Mucosa of rectum (tissue), 2 donors: ENCODE results near the gene LRMDA.

Experiments used
- H3K27ac ChIP-seq, 2 donors: one replicate each; pipeline ENCODE4 v1.7.0; 2013; ENCODE audit warnings: inconsistent platforms in 2 of 2, low read depth in 2 of 2, low read length in 2 of 2
- H3K27me3 ChIP-seq, 2 donors: one replicate each; pipeline ENCODE4 v1.7.0; 2013; ENCODE audit warnings: low read length in 2 of 2; ENCODE audit not compliant: control insufficient read depth in 2 of 2, insufficient read depth in 2 of 2
- H3K36me3 ChIP-seq, 2 donors: one replicate each; pipeline ENCODE4 v1.7.0; 2013; ENCODE audit warnings: low read length in 2 of 2; ENCODE audit not compliant: control insufficient read depth in 2 of 2, insufficient read depth in 2 of 2
- H3K4me1 ChIP-seq, 2 donors: one replicate each; pipeline ENCODE4 v1.7.0; 2013; ENCODE audit warnings: low read length in 2 of 2, mild to moderate bottlenecking in 1 of 2; ENCODE audit not compliant: control insufficient read depth in 2 of 2, insufficient read depth in 2 of 2
- H3K4me3 ChIP-seq, 2 donors: one replicate each; pipeline ENCODE4 v1.7.0; 2013; ENCODE audit warnings: low read length in 2 of 2
- H3K9ac ChIP-seq, 2 donors: one replicate each; pipeline ENCODE4 v1.7.0; 2013; ENCODE audit warnings: low read length in 2 of 2, low read depth in 1 of 2, mild to moderate bottlenecking in 1 of 2
- H3K9me3 ChIP-seq, 2 donors: one replicate each; pipeline ENCODE4 v1.7.0; 2013; ENCODE audit warnings: low read length in 2 of 2; ENCODE audit not compliant: control insufficient read depth in 2 of 2
- donor health status: healthy.
- donor health status: Normal muscosa, but diverticular disease.

The LRMDA gene

DNA sequence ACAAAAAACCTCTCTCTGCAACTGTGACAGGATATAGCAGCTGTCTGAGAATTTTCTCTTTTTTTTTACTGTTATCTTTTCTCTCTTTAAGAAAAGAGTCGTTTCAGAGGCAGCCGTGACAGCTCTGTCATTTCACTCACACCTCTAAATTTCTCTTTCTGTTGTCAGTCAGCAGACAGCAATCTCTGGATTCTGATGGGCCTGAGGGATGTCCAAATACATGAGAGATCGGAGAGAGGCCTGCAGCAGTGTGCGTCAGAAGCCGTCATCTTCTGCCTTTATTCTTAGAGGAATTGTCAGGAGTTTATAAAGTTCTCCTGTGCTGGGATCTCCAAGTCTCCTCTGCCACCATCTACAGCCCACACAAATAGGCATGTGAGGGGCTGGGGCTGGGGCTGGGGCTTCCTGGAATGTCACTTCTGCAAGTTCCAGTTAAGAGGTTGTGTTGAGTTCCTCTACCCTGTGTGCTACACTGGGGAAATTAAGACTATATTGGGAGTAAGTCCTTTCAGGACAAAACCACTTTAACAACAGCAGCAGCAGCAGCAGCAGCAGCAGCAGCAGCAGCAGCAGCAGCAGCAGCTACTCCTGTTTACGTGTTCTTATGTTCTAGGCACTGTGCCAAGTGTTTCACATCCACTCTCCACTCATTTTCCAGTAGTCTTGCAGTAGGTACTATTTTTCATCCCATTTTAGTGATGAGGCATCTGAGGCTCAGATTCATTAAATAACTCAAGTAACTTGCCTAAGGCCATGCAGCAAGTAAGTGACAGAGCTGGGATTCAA, 541.3 kb downstream of the LRMDA start:
- Histone ChIP-seq H3K27me3 (no peaks in the 10 kb centered on the region), H3K9ac (no peak overlapping the region), H3K9me3 (no peaks in the 10 kb centered on the region), H3K4me3 (no peak overlapping the region), H3K4me1 (no peaks in the 10 kb centered on the region), H3K36me3 (no peaks in the 10 kb centered on the region), H3K27ac (no peak overlapping the region)

DNA sequence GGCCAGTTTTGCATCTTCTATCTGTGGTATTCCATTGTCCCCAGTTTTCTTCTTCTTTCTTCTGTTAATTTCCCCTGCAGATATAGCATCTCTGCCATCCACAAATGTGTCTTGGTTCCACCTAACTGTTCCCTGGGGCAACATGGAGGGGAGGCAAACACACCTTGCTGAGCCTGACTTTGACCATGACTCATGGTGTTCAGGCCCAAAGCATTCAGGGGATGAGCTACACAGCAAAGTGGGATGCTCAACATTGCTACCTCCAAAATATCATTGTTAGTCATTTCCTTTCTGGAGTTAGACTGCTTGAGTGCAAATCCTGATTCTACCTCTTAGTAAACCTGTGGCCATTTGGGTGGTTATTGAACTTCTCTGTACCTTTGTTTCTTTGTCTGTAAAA, 542.7 kb downstream of the LRMDA start:
- no peaks in the 10 kb centered on the region for H3K9me3 ChIP-seq
- no peak overlapping the region for H3K27ac ChIP-seq
- H3K9ac ChIP-seq, result no peak overlapping the region
- no peaks in the 10 kb centered on the region for H3K36me3 ChIP-seq
- H3K27me3 ChIP-seq, result no peaks in the 10 kb centered on the region
- H3K4me1 ChIP-seq, result no peaks in the 10 kb centered on the region
- H3K4me3 ChIP-seq, result no peak overlapping the region

DNA sequence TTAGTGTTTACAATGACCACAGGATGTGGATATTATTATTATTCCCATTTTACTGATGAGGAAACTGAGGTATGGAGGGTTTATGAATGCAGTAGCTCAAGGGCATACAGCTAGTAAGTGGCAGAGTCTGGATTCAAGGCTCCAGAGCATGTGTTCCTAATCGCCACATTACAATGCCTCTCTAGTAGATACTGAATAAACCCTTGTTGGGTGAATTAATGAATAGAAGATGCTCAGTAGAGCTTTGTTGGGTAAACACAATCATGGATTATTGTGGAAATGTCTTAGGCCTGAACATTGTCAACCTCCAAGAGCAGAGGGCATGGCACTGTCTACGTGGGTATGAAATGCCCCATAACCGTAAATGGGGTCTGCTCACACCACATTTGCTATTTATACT, 545.3 kb downstream of the LRMDA start:
- Histone ChIP-seq H3K9me3 (no peaks in the 10 kb centered on the region), H3K9ac (no peak overlapping the region), H3K36me3 (no peaks in the 10 kb centered on the region), H3K4me3 (no peak overlapping the region), H3K27ac (no peak overlapping the region), H3K27me3 (no peaks in the 10 kb centered on the region), H3K4me1 (no peaks in the 10 kb centered on the region)

DNA sequence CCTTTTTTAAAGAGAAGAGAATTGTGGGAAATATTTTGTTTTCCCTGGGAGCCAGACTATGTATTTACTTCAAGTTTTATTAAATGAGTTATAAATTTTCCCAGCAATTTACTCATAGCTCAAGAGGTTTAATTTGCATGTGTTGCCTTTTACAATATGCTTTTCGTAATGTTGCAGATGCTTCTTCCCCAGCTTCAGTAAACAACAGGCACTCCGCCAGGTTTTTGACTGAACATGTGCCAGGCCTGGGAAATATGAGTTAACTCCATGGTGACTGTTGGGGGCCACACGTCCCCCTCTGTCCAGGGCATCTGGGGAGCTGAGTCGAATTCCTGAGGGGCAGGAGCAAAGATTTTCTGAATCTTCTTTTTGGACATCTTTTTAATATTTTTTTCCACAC, 545.7 kb downstream of the LRMDA start:
- no peaks in the 10 kb centered on the region for H3K27me3 ChIP-seq
- H3K27ac ChIP-seq, result no peak overlapping the region
- no peaks in the 10 kb centered on the region for H3K36me3 ChIP-seq
- H3K9me3 ChIP-seq, result no peaks in the 10 kb centered on the region
- no peak overlapping the region for H3K9ac ChIP-seq
- H3K4me1 ChIP-seq, result no peaks in the 10 kb centered on the region
- H3K4me3 ChIP-seq, result no peak overlapping the region

DNA sequence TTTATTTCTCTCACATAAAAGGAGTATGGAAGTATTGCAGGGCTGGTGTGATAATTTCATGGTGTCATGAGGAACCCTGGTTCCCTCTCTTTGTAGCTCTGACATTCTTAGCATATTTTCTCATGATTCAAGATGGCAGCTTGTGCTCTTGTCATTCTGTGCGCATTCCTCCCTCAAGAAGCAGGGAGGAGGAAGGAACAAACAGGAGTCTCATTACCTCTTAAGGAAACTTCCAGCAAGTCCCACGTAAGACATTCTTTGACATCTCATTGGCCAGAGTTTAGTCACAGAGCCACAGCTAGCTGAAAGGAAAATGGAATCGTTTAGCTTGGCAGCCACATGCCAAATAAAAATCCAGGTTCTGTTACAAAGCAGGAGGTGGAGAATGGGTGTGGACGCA, 546.8 kb downstream of the LRMDA start:
- no peak overlapping the region for H3K9ac ChIP-seq
- no peak overlapping the region for H3K4me3 ChIP-seq
- H3K27me3 ChIP-seq, result no peaks in the 10 kb centered on the region
- H3K9me3 ChIP-seq, result no peaks in the 10 kb centered on the region
- no peak overlapping the region for H3K27ac ChIP-seq
- H3K4me1 ChIP-seq, result no peaks in the 10 kb centered on the region
- H3K36me3 ChIP-seq, result no peaks in the 10 kb centered on the region

GRCh38 chr10:75980419-75981002, 549.1 kb downstream of the LRMDA start:
- Histone ChIP-seq H3K9me3 (no peaks in the 10 kb centered on the region), H3K4me1 (no peaks in the 10 kb centered on the region), H3K4me3 (no peak overlapping the region), H3K9ac (no peak overlapping the region), H3K36me3 (no peaks in the 10 kb centered on the region), H3K27me3 (no peaks in the 10 kb centered on the region), H3K27ac (no peak overlapping the region)

DNA sequence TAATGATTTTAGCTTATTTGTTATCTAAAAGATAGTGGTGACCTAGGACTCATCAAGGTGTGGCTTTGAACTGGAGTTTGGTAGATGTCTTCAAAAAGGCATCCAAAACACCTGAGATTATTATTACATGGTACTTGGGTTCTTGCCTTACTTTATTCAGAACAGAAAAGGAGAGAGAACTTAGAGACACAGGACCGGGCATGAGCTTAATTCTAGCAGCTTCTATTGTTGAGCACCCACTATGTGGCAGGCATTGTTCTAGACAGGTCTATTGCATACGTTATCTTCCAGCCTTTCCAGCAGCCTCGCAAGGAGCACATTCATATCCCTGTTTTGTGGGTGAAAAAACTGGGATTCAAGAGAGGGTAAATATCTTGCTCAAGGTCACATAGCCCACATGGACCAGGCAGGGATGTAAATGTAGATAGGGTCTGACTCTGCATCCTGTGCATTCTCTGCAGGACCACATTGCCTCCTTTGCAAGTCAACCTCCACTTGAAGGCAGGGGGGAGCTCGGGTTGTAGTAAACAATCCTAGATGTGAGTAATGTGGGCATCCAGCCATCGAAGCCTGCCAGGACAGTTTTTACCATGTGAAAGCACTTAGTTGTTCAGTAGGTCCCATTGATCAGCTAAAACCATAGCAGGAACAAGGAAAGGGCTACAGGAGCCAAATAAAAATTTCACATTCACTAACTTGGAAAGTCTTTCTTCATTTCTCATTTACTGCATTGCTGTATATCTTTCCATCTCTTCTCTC, 551.4 kb downstream of the LRMDA start:
- Histone ChIP-seq H3K4me1 (no peaks in the 10 kb centered on the region), H3K9me3 (no peaks in the 10 kb centered on the region), H3K27me3 (no peaks in the 10 kb centered on the region), H3K27ac (no peak overlapping the region), H3K9ac (no peak overlapping the region), H3K4me3 (no peak overlapping the region), H3K36me3 (no peaks in the 10 kb centered on the region)

- H3K36me3 ChIP-seq, result no peaks in the 10 kb centered on the region
- H3K9me3 ChIP-seq, result no peaks in the 10 kb centered on the region
- H3K4me1 ChIP-seq, result no peaks in the 10 kb centered on the region
- no peaks in the 10 kb centered on the region for H3K27me3 ChIP-seq
- no peak overlapping the region for H3K27ac ChIP-seq
- H3K4me3 ChIP-seq, result no peak overlapping the region
- no peak overlapping the region for H3K9ac ChIP-seq
Measured at GRCh38 chr10:75984067-75984466, 552.6 kb downstream of the LRMDA start.

DNA sequence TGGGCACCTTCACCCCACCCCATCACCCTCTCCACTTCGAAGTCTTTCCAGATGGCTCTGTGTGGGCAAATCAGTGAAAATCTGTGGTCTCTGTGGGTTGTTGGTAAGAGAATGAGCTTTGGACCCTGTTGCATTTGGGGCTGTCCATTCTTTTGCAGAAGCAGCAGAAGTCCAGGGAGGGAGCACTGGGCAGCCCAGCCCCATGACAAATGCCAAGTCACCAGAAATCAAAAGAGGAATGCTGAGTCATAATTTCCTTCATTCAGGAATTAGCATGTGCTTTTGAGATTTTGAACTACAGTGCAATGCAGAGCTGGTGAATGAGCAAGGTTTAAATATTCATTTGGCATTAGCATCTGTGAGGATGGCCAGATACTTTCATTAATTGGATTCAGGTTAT, 556.2 kb downstream of the LRMDA start:
- Histone ChIP-seq H3K9me3 (no peaks in the 10 kb centered on the region), H3K27me3 (no peaks in the 10 kb centered on the region), H3K9ac (no peak overlapping the region), H3K4me3 (no peak overlapping the region), H3K36me3 (no peaks in the 10 kb centered on the region), H3K4me1 (no peaks in the 10 kb centered on the region), H3K27ac (no peak overlapping the region)

DNA sequence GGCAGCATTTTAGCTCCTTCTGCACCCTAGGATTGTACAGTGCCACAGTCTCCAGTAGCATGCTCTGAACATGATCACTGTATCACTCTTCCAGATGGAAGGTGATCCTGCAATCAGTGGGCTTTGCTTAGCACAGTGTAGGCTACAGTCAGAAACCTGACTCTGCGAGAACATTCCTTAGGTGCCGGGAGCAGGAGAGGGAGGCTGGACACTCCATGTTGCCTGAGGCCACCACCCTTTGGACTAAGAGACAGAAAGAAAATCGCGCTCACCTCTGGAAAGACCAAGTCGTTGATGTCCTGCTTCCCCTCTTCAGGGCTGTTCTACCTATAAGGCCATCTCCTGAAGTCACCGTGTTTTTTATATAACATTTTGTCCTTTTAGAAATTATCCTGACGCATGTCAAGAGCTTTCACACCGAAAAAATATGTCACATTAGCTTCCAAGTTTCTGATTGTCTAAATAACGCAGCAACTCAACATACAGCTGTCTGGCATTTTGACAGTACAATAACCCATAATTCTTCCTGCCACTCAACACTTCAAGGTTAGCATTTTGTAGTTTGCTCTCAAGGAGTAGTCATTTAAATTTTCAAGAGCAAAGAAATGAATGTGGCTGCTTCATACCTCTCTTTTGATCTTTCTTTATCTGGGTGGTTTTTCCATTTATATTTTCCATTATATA, 563.1 kb downstream of the LRMDA start:
- Histone ChIP-seq H3K4me1 (no peaks in the 10 kb centered on the region), H3K9ac (no peak overlapping the region), H3K27me3 (no peaks in the 10 kb centered on the region), H3K36me3 (no peaks in the 10 kb centered on the region), H3K4me3 (no peak overlapping the region), H3K27ac (no peak overlapping the region), H3K9me3 (no peaks in the 10 kb centered on the region)
